GM12874 (cell line): ENCODE data around the gene BOLL.
A peak's percentile ranks its signal among the peaks of the same experiment; 100 is the strongest.

ENCODE experiments used
- CTCF ChIP-seq: IDR thresholded peaks from 2 replicates; pipeline ENCODE4 v1.5.1; 2011; ENCODE audit warnings: low read depth, mild to moderate bottlenecking, control low read depth, low read length, moderate library complexity; ENCODE audit not compliant: insufficient read depth

BOLL gene

GRCh38 chr2:197793456-197793855 is 8.3 kb upstream of the BOLL start:
- no peak for TF ChIP-seq CTCF

- peak; percentile 85 for TF ChIP-seq CTCF
These were observed 1.1 kb upstream of the BOLL start for GRCh38 chr2:197786010-197786877.

- no peak for TF ChIP-seq CTCF
These were observed 3.0 kb downstream of the BOLL start for GRCh38 chr2:197782126-197782525.

GRCh38 chr2:197779261-197779660 is 5.9 kb downstream of the BOLL start:
- TF ChIP-seq CTCF: no peak

- TF ChIP-seq CTCF: peak; percentile 18; the same call in 1 of the 2 replicates
These were observed 7.2 kb downstream of the BOLL start for GRCh38 chr2:197777823-197778407.

- TF ChIP-seq CTCF: no peak
These were observed 24.8 kb downstream of the BOLL start for GRCh38 chr2:197760293-197760657.

- TF ChIP-seq CTCF: no peak
These were observed 25.4 kb downstream of the BOLL start for GRCh38 chr2:197759625-197760292.
